ENCODE results near the gene HDAC4. TPM values are rescaled to one million over a fixed set of nuclear protein-coding genes. Genes with fewer than 3 reads are reported as not detected.

The HDAC4 gene
- total RNA-seq, 1 experiment from 2014 or later = 32.0 TPM

- Histone ChIP-seq H4K8ac (replicated peaks; ENCODE audit: insufficient read length, low read depth, low read length) (no peak overlapping the region), H2BK5ac (ENCODE audit: insufficient read length, low read length) (no peak overlapping the region), H3K9me3 (ENCODE audit: control insufficient read depth, low read depth, low read length) (no peaks in the 10 kb centered on the region), H3K14ac (ENCODE audit: insufficient read depth, low read length) (peak overlapping the region; percentile 0; the same call in 1 of the 2 replicates), H4K5ac (ENCODE audit: insufficient read length, low read depth, low read length) (no peak overlapping the region), H3K4me1 (ENCODE audit: insufficient read depth, low read length) (no peaks in the 10 kb centered on the region), H3K18ac (ENCODE audit: insufficient read length, low read depth, low read length) (no peak overlapping the region), H2BK12ac (ENCODE audit: insufficient read length, low read depth, low read length) (no peak overlapping the region), H2BK120ac (ENCODE audit: low read depth, low read length, poor library complexity, severe bottlenecking) (no peak overlapping the region), H2AK5ac (ENCODE audit: insufficient read length, low read length) (no peak overlapping the region), H3K79me1 (ENCODE audit: insufficient read depth, low read depth, low read length, poor library complexity, severe bottlenecking) (no peaks in the 10 kb centered on the region), H2AFZ (ENCODE audit: low read length) (no peak overlapping the region), H4K91ac (ENCODE audit: insufficient read length, low read depth, low read length) (no peak overlapping the region), H3K27me3 (ENCODE audit: insufficient read depth, low read length) (no peaks in the 10 kb centered on the region), H3K4ac (ENCODE audit: low read depth, low read length) (no peak overlapping the region), H3K23me2 (ENCODE audit: insufficient read length, low read depth, low read length, poor library complexity, severe bottlenecking) (no peaks in the 10 kb centered on the region), H3K9ac (ENCODE audit: extremely low read depth, insufficient read length, low read length) (no peak overlapping the region), H3K23ac (ENCODE audit: insufficient read length, low read depth, low read length) (no peak overlapping the region), H3K4me2 (ENCODE audit: insufficient read depth, insufficient read length, low read length) (no peak overlapping the region), H3K79me2 (ENCODE audit: insufficient read depth, low read length) (no peaks in the 10 kb centered on the region), H2BK20ac (ENCODE audit: low read depth, low read length, poor library complexity, severe bottlenecking) (no peak overlapping the region), H2BK15ac (ENCODE audit: low read depth, low read length) (no peak overlapping the region), H3K56ac (ENCODE audit: insufficient read length, low read depth, low read length) (no peak overlapping the region), H4K20me1 (ENCODE audit: control insufficient read depth, insufficient read depth, insufficient read length) (no peaks in the 10 kb centered on the region), H3K27ac (ENCODE audit: insufficient read length, low read depth, low read length) (no peak overlapping the region), H3T11ph (ENCODE audit: low read length) (no peak overlapping the region)
- no peak for TF ChIP-seq CTCF (conservative IDR thresholded peaks at IDR 0.05)
- Mint-ChIP-seq H3K4me3 (no peak overlapping the region), H3K27ac (no peak overlapping the region), H3K4me1 (peaks cover 9 to 12% of the 10 kb centered on the region in 2 experiments), H3K9me3 (no peaks in the 10 kb centered on the region), H3K36me3 (ENCODE audit: insufficient read depth in 1 of 3, low read depth in 3 of 3) (no peaks in the 10 kb centered on the region), H3K27me3 (ENCODE audit: low read depth) (peaks cover 5% of the 10 kb centered on the region)
- no CpG with 5 or more reads among the region's 18 CpGs for WGBS (ENCODE audit: extremely low coverage, insufficient read length, low lambda C conversion rate)
- no peak for DNase-seq
These were observed 379.0 kb downstream of the HDAC4 start for GRCh38 chr2:239021651-239022436.
